Measurements from ENCODE around the gene OR2T29. TPM values are rescaled to one million over a fixed set of nuclear protein-coding genes. Genes with fewer than 3 reads are reported as not detected.
"Not testable (repeated sequence)": the region's sequence is repeated elsewhere in the genome, so short reads cannot be mapped to it uniquely, and the experiment has no call there.

OR2T29 gene
- total and polyA plus RNA-seq, 12 donors: not detected

DNA sequence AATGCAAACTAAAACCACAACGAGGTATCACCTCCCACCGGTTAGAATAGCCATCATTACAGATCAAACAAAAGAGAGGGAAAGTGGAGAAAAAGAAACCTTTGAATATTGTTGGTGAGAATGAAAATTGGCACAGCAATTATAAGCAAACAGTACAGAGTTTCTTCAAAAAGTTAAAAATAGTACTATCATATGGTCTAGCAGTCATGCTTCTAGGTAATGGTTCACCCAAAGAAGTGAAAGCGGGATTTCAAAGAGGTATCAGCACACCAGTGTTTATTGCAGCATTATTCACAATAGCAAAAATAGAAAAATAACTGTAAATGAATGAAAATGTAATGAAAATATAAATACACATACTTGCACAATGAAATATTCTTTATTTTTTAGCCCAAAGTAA lies 26.8 kb upstream of the OR2T29 start:
- H3K36me3 ChIP-seq (replicated peaks in 1 of 2): no peaks in the 10 kb centered on the region
- H3K27ac ChIP-seq: no peak overlapping the region
- H3K4me1 ChIP-seq (replicated peaks in 1 of 2): no peaks in the 10 kb centered on the region
- TF ChIP-seq POLR2A (IDR thresholded peaks at IDR 0.05): no peak
- WGBS, 4 donors: 76 to 79% (median 78%) methylated on average over 3 of the region's 3 CpGs
- no peak for DNase-seq
- H3K4me3 ChIP-seq: no peak overlapping the region
- H3K27me3 ChIP-seq: no peaks in the 10 kb centered on the region
- intact Hi-C loops (cut with DNase I): no loop called here
- H3K9me3 ChIP-seq (replicated peaks in 1 of 3): no peaks in the 10 kb centered on the region

DNA sequence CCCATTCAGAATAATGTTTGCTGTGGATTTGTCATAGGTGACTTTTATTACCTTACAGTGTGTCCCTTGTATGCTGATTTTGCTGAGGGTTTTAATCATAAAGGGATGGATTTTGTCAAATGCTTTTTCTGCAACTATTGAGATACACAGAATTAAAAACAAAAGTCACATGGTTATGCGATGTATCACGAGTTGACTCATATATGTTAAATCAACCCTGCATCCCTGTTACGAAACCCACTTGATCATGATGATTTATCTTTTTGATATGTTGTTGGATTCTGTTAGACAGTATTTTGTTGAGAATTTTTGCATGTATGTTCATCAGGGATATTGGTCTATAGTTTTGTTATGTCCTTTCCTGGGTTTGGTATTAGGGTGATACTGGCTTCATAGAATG lies 22.7 kb upstream of the OR2T29 start:
- H3K27ac ChIP-seq: no peak overlapping the region
- 68 to 76% (median 71%) methylated on average over 3 of the region's 3 CpGs for WGBS, 4 donors
- no peaks in the 10 kb centered on the region for H3K36me3 ChIP-seq (replicated peaks in 1 of 2)
- H3K9me3 ChIP-seq (replicated peaks in 1 of 3): no peaks in the 10 kb centered on the region
- no peak overlapping the region for H3K4me3 ChIP-seq
- H3K27me3 ChIP-seq: no peaks in the 10 kb centered on the region
- no peak for DNase-seq
- no peak for TF ChIP-seq POLR2A (IDR thresholded peaks at IDR 0.05)
- TF ChIP-seq, protein P1, sequence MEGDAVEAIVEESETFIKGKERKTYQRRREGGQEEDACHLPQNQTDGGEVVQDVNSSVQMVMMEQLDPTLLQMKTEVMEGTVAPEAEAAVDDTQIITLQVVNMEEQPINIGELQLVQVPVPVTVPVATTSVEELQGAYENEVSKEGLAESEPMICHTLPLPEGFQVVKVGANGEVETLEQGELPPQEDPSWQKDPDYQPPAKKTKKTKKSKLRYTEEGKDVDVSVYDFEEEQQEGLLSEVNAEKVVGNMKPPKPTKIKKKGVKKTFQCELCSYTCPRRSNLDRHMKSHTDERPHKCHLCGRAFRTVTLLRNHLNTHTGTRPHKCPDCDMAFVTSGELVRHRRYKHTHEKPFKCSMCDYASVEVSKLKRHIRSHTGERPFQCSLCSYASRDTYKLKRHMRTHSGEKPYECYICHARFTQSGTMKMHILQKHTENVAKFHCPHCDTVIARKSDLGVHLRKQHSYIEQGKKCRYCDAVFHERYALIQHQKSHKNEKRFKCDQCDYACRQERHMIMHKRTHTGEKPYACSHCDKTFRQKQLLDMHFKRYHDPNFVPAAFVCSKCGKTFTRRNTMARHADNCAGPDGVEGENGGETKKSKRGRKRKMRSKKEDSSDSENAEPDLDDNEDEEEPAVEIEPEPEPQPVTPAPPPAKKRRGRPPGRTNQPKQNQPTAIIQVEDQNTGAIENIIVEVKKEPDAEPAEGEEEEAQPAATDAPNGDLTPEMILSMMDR (IDR thresholded peaks at IDR 0.05): no peak
- intact Hi-C loops (cut with DNase I): no loop called here
- H3K4me1 ChIP-seq (replicated peaks in 1 of 2): no peaks in the 10 kb centered on the region

DNA sequence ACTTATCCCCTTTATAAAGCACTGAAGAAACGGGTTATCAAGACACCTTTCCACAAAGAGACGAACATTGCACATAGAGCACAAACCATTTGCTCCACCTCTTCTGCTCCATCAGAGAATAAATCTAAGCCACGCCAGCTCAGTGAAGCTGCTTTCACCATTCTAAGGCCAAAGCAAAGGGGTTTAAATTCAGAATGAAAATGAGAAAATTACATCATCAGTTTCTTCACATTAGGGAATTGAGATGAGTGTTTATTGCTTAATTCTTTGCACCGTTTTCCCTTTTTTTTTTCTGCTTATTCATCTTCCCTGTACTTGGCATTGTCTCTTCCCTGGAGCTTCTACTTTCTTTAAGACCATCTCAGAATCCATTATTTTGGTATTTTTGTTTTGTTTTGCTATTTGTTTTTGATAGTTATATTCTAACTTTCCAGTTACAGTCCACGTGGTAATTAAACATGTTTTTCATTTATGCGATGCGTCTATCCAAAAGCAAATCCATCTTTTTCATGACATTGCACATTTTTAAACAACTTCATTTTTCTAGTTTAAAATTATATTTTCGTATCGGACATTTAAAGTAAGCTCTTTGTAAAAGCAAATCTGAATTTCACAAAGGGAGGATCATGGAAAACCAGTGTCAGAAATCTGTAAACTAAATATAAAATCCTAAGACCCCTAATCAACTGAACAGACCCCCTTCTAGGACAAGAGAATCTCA lies 13.8 kb upstream of the OR2T29 start:
- no peak overlapping the region for H3K27ac ChIP-seq
- 64 to 68% (median 66%) methylated on average over 9 of the region's 9 CpGs for WGBS, 4 donors

DNA sequence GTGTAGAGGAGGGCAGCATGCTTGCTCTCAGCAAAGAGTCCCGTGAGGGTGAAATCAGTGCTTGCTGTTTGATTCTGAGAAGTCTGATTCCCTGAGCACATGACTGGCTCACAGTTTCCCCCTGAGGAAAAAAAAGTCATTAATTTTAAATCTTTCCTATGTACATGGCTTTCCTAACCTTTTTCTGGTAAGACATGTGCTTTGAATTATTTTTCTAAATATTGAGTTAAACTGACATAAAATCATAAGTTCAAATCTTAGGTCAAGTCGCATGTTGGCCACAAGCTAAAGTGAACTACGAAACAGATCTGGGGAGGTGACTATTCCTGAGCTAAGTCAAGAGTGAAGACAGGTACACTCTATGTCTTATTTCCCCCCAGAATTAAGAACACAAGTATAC lies 12.1 kb upstream of the OR2T29 start, which contains the start of gene OR2T34:
Gene OR2T34 (minus strand): TSS at position 101 of the 400 bp plus-strand sequence. CDS start 0 bp downstream, at position 101.
- H3K4me1 ChIP-seq (replicated peaks in 1 of 2); H3K4me3 ChIP-seq; H3K36me3 ChIP-seq (replicated peaks in 1 of 2); DNase-seq; H3K27ac ChIP-seq; H3K9me3 ChIP-seq (replicated peaks in 1 of 3); intact Hi-C loops (cut with DNase I); H3K27me3 ChIP-seq: not testable (repeated sequence)
- WGBS, 4 donors: 75 to 84% (median 79%) methylated on average over 2 to 3 of the region's 3 CpGs

More for the DNA sequence above, 13.8 kb upstream of the OR2T29 start:
- Histone ChIP-seq H3K9me3 (replicated peaks in 1 of 3) (no peaks in the 10 kb centered on the region), H3K4me3 (no peak overlapping the region), H3K27me3 (no peaks in the 10 kb centered on the region), H3K36me3 (replicated peaks in 1 of 2) (no peaks in the 10 kb centered on the region), H3K4me1 (replicated peaks in 1 of 2) (no peaks in the 10 kb centered on the region)
- no peak for DNase-seq
- intact Hi-C loops (cut with DNase I): no loop called here
- TF ChIP-seq POLR2A (IDR thresholded peaks at IDR 0.05): no peak
- TF ChIP-seq, protein P1 (IDR thresholded peaks at IDR 0.05): no peak

DNA sequence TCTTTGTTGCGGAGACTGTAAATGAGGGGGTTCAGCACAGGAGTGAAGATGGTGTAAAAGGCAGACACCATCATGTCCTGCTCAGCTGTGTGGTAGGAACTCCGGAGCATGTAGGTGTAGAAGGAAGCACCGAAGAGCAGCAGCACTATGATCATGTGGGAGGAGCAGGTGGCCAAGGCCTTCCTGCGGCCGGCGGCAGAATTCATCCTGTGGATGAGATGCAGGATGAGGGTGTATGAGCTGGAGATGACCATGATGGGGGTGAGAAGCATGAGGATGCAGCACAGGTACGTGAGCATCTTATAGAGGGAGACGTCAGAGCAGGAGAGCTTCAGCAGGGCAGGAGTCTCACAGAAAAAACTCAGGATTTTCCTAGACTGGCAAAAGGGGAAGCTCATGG lies 11.3 kb upstream of the OR2T29 start:
- H3K27me3 ChIP-seq; DNase-seq; intact Hi-C loops (cut with DNase I); H3K4me1 ChIP-seq (replicated peaks in 1 of 2); H3K4me3 ChIP-seq; H3K9me3 ChIP-seq (replicated peaks in 1 of 3); H3K36me3 ChIP-seq (replicated peaks in 1 of 2); H3K27ac ChIP-seq: not testable (repeated sequence)
- 53 to 78% (median 77%) methylated on average over 2 to 6 of the region's 8 CpGs for WGBS, 4 donors

DNA sequence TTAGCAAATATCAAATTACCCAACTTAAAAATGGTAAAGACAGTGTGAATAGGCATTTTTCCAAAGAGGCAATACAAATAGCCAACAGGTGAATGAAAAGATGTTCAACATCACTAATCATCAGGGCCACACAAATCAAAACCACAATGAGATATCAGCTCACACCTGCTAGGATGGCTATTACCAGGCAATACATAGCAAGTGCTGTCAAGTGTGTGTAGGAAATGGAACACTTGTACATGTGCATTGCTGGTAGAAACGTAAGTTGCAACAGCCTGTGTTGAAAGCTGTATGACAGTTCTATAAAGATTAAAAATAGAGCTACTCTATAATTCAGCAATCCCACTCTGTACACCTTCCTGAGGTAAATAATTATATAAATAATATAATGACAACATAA lies 9.5 kb upstream of the OR2T29 start:
- H3K4me3 ChIP-seq; H3K9me3 ChIP-seq (replicated peaks in 1 of 3); H3K4me1 ChIP-seq (replicated peaks in 1 of 2); H3K27me3 ChIP-seq; intact Hi-C loops (cut with DNase I); H3K36me3 ChIP-seq (replicated peaks in 1 of 2); H3K27ac ChIP-seq; DNase-seq: not testable (repeated sequence)
- no CpG with 5 or more reads among the region's 1 CpG for WGBS, 4 donors

DNA sequence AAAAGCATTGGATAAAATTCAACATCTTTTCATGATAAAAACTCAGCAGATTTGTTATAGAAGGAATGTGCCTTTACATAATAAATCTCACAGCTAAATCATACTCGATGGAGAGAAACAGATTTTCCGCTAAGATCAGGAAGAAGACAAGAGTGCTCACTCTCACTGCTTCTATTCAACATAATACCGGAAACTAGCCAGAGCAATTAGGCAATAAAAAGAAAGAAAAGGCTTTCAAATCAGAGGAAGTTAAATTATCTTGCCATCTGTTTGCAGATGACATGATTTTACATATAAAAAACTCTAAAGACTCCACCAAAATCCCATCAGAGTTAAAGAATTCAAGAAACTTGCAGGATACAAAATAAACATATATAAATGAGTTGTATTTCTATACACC lies 8.2 kb upstream of the OR2T29 start:
- H3K27ac ChIP-seq; H3K4me1 ChIP-seq (replicated peaks in 1 of 2); DNase-seq; intact Hi-C loops (cut with DNase I); H3K27me3 ChIP-seq; H3K36me3 ChIP-seq (replicated peaks in 1 of 2); H3K4me3 ChIP-seq; H3K9me3 ChIP-seq (replicated peaks in 1 of 3): not testable (repeated sequence)
- WGBS, 4 donors: 49 to 71% (median 64%) methylated on average over 3 of the region's 3 CpGs

DNA sequence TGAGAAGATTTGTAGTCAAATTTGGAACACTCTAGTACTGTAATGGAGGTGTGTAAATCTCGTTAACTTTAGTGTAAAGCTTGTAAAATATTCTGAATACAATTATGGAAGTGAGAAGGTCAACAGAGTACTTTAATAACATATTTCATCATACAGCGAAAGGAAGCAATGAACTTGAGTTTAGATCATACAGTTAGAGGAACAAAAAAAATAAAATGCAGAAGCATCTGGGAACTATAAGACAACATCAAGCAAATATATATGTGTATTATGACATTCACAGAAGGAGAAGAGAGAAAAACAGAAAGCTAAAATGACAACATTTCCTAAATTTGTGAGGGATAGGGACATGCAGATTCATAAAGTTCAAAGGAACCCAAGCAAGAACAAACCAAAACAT lies 6.5 kb upstream of the OR2T29 start:
- DNase-seq; H3K4me3 ChIP-seq; intact Hi-C loops (cut with DNase I); H3K9me3 ChIP-seq (replicated peaks in 1 of 3); H3K4me1 ChIP-seq (replicated peaks in 1 of 2); H3K27ac ChIP-seq; H3K36me3 ChIP-seq (replicated peaks in 1 of 2); H3K27me3 ChIP-seq: not testable (repeated sequence)
- 10 to 21% (median 18%) methylated on average over 2 of the region's 2 CpGs for WGBS, 4 donors

DNA sequence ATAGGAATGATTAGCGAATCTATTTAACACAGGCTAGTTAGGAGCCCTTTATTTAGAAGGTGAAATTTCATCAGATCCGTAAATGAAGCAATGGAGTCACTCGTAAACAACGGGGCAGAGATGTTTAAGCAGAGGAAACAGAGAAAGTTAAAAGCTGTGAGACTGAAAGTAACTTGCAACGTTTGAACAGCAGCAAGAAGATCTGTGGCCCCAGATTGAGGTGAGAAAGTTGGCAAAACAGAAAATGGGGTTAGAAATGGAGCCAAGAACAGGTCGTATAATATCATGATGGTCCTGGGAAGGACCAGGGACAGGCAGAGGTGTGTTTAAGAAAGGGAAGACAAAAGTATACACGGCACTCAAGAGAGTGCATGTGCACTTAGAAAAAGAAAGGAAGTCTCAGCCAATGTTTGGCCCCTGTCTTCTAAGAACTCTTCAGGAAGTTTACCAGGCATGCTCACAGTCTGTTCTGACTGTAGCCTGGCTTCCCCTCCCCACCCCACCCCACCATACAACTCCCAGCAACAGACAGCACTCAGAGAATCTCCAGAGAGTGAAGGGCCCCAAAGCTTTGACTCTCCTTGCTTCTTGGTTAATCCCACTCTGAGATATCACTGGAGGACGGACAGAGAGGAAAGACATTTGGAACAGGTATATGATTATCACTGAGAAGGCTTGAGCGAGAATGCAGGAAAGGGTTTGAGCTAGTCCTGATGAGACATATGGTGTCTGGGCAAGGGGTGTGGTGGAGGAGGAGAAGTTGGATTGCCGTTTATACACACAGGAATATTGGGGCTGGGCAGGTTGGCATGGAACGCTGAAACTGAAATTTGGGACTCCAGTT lies 3.2 kb upstream of the OR2T29 start:
- H3K36me3 ChIP-seq (replicated peaks in 1 of 2); DNase-seq; H3K27me3 ChIP-seq; H3K4me1 ChIP-seq (replicated peaks in 1 of 2); intact Hi-C loops (cut with DNase I); H3K27ac ChIP-seq; H3K4me3 ChIP-seq; H3K9me3 ChIP-seq (replicated peaks in 1 of 3): not testable (repeated sequence)
- 55 to 58% (median 55%) methylated on average over 11 of the region's 11 CpGs for WGBS, 4 donors

Measured in adrenal gland (tissue), 12 donors.